ENCODE data around the gene NAA40.

Gene NAA40

GRCh38 chr11:63938479-63939396 lies at the start of gene NAA40:
TSS of gene NAA40 (plus strand) at chr11:63939002. CDS start at chr11:63939097, 95 bp downstream.
- DNase-seq (ENCODE audit: low read depth) = peak; percentile 88

GRCh38 chr11:63889344-63889743 lies 49.5 kb upstream of the NAA40 start:
- no peak for DNase-seq (ENCODE audit: low read depth)

- DNase-seq (ENCODE audit: low read depth) = no peak
Observed at GRCh38 chr11:63890368-63890767, 48.4 kb upstream of the NAA40 start.

- no peak for DNase-seq (ENCODE audit: low read depth)
Observed at GRCh38 chr11:63892228-63892627, 46.6 kb upstream of the NAA40 start.

DNA sequence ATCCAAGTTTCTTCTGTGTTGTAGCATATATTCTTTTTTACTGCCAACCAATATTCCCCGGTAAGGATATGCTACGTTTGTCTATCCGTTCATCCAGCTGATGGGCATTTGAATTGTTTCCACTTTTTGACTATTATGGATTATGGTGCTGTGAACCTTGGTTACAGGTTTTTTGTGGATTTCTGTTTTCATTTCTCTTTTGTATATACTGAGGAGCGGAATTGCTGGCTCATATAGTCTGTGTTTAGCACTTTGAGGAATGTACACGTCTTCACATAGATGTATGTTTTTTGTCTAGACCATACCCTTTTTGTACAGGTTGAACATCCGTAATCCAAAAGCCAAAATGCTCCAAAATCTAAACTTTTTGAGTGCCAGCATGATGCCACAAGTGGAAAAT lies 45.4 kb upstream of the NAA40 start:
- DNase-seq (ENCODE audit: low read depth) = no peak

DNA sequence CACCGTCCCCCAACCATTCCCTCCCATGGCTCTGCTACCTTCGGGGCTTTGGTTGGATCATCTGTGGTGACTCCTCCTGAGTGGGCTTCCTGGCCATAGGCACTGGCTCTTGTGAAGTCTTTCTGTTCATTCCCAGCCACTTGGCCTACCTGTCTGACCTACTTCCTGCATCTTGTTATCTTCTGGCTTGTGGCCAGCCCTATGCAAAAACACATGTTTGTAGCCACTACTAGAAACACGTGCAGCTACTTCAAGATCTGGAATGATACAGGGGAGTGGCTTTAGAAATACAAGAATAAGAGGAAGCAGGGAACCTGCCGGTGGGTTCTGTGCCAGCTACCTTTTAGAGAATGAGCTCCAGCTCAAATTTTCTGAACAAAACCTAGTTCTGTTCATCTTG lies 42.7 kb upstream of the NAA40 start:
- no peak for DNase-seq (ENCODE audit: low read depth)

- DNase-seq (ENCODE audit: low read depth) = no peak
Observed at GRCh38 chr11:63897459-63898146, 41.2 kb upstream of the NAA40 start.

- DNase-seq (ENCODE audit: low read depth) = no peak
Observed at GRCh38 chr11:63901660-63902059, 37.1 kb upstream of the NAA40 start.

- no peak for DNase-seq (ENCODE audit: low read depth)
Observed at GRCh38 chr11:63903884-63904283, 34.9 kb upstream of the NAA40 start.

GRCh38 chr11:63904743-63905142 lies 34.1 kb upstream of the NAA40 start:
- no peak for DNase-seq (ENCODE audit: low read depth)

DNA sequence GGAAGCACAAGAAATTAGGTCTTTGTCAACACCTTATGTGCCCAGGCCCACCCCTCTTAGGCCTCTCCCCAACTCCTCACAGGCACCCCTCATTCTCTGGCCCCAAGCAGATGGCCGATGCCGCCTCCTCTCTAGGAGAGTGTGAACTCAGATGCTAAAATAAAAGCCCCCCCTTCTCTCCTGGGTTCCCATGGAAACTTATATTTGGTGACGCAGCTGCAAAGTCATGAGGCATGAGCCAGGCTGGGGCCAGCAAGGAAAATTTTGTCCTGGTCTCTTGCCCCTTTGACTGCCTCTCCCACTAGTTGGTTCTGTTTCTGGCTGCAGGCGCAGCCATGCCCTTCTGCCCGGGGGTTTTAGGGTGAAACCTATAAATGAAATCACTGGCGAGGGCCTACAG lies 33.6 kb upstream of the NAA40 start:
- DNase-seq (ENCODE audit: low read depth) = no peak

GRCh38 chr11:63906087-63906486 lies 32.7 kb upstream of the NAA40 start:
- DNase-seq (ENCODE audit: low read depth) = no peak

DNA sequence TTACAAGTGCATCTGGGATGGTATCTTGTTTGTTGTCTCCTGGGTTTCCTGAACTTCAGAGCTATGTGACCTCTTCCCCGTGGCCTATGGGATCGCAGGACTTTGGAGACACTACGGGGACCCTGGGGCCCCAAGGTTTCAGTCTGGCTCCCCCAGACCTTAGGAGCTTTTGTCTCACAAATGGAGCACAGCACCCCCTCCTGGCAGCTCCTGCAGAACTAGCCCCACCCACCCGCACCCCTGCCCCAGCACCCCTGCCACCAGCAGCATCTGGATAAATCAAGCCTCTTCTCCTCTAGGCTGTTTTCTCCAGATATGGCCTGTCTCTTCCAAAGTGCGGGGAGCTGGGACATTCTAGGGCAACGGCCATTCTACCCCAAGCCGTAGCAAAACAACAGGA lies 32.2 kb upstream of the NAA40 start:
- no peak for DNase-seq (ENCODE audit: low read depth)

- no peak for DNase-seq (ENCODE audit: low read depth)
Observed at GRCh38 chr11:63907063-63907462, 31.7 kb upstream of the NAA40 start.

DNA sequence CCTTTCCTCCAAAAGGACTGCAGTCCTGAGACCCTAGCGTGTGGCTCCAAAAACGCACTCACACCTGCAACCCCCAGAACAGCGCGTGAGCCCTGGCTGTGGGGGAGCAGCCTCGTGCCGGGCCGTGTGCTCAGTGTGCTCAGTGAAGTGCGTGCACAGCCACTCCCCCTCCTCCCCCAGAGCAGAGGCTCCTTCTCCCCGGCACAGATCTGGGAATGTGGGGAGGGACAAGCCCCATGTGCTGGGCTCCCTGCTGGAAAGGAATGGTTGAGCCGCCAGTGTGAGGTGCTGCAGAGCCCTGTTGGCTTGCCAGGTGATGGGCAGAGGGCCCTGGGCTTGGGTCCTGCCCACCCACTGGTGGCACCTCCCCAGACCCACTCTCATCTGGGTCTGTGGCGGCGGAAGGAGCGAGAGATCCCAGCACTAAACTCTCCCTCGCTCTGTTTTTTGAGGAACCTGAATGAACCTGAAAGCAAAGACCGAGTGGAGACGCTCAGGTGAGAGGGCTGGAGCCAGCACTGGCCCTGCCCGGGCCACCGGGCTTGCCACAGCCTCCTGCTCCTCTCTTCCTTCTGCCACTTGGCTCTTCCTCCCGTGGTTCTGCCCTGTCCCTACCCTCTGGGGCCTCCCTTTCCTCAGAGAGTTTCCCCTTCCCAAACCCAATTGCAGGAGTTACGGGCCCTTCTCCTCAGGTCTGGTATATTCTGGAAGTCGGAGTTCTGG lies 30.8 kb upstream of the NAA40 start:
- no peak for DNase-seq (ENCODE audit: low read depth)

GRCh38 chr11:63908631-63909401 lies 30.0 kb upstream of the NAA40 start:
- DNase-seq (ENCODE audit: low read depth) = no peak

DNA sequence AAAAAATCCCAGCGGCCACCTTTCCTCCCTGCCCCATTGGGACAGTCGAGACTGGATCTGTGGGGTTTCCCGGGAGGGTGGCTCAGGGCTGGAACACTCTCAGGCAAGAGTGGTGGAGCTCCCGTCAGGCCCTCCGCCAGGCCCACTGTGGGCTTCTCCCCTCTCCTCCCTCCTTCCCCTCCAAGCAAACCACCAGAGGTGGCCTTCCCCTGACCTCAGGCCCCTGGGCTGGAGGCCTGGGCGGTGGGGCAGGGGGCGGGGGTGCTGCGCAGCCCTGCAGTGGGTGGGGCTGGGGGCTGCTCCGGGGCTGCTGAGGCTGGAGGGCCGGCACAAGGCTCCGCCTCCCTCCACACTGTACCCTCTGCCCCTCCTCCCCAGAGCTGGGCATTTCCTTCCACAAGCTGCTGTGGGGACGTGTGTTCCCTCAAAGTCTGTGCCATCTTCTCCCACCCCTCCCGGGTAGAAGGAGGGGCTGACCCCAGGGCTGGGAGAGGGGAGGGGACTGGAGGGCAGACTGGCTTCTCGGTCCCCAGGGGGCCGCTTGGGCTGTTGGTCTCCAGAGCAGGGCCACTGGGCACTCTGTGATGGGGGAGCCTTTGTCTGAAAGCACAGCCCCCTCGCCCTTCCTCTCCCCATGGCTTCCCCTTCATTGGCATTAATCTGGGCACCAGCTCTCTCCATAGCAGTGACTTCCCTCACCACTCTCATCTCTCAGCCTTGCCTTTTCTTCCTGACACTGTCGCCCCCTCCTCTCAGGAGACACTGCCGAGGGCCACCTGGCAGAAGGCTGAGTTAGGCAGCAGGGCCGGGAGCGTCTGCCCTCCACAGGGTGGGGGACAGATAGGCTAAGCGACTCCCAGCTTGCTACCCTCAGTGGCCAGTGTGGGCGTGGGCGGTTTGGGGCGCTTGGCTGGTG lies 29.0 kb upstream of the NAA40 start:
- DNase-seq (ENCODE audit: low read depth) = no peak

DNA sequence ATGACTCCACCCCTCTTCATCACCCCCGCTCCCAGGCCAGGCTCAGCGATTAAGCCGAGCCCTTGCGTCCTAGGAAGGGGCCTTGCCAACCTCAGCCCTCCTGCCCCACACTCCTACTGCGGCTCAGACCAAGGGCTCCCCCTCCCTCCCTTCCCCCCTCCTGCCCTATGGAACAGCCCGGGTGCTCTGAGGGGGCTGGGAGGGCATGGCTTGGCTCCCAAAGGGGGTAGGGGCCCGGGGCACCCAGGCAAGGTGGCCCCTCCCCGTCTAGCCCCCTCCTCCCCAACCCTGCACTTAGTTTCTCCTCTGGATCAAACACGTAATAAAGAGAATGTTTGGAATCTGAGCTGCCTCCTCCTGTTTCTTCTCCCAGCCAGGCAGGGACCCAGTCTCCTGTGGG lies 28.1 kb upstream of the NAA40 start:
- no peak for DNase-seq (ENCODE audit: low read depth)

DNA sequence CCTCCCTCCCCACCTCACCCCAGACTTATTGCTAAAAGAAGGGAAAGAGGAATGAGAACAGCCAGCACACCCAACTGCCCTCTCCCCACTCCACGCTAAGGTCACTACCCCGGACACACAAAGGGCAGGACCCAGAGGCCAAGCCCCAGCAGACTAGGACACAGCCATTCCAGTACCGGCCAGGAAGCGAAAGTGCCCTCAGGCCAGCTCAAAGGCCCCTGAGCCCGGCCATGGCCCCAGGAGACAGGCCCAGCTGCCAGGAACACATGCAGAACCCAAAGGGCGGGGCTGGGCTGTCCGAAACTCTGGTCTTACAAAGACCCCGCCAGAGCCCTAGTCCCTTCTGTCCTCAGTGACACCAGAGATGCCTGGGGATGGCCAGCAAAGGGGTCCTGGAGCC lies 27.4 kb upstream of the NAA40 start:
- DNase-seq (ENCODE audit: low read depth) = no peak

- DNase-seq (ENCODE audit: low read depth) = no peak
Observed at GRCh38 chr11:63911876-63912275, 26.9 kb upstream of the NAA40 start.

GRCh38 chr11:63912678-63913077 lies 26.1 kb upstream of the NAA40 start:
- no peak for DNase-seq (ENCODE audit: low read depth)

Data from stimulated activated CD8-positive, alpha-beta memory T cell treated with anti-CD3 and anti-CD28 coated beads, Interleukin-7, amount 100 ng/mL, for 24 hours (primary cell).